ENCODE measurements around the gene ACOT6.
A peak's percentile ranks its signal among the peaks of the same experiment; 100 is the strongest.
"Not testable (repeated sequence)": the region's sequence is repeated elsewhere in the genome, so short reads cannot be mapped to it uniquely, and the experiment has no call there.

Gene ACOT6

DNA sequence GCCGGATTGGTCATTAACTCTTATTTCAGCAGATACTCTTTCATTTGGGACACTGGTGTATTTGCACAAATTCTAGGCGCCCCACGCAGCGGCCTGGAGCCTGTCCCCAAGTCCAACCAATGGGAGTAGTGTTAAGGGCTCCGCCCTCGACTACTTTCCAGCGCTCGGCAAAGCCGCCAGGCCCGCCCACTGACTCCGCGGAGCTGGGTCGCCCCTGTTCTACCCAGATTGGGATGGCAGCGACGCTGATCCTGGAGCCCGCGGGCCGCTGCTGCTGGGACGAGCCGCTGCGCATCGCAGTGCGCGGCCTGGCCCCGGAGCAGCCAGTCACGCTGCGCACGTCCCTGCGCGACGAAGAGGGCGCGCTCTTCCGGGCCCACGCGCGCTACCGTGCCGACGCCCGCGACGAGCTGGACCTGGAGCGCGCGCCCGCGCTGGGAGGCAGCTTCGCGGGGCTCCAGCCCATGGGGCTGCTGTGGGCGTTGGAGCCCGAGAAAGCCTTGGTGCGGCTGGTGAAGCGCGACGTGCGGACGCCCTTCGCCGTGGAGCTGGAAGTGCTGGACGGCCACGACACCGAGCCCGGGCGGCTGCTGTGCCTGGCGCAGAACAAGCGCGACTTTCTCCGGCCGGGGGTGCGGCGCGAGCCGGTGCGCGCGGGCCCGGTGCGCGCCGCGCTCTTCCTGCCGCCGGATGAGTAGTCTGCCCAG, at the start of gene ACOT6:
TSS of gene ACOT6 (plus strand) at position 179 of the 707 bp plus-strand sequence. CDS start at position 234, 55 bp downstream.
- ChIA-PET CTCF (interaction anchor here (0.6 to 2.1 kb wide), 8 partner anchors 8 to 104 kb away, joined by 3 to 8 read pairs (median 3); no protein-coding TSS in a partner anchor), POLR2A (interaction anchor here (1.3 kb wide), 1 partner anchor 14 kb away, joined by 4 read pairs; no protein-coding TSS in a partner anchor)
- peak; percentile 79 for DNase-seq (ENCODE audit: extremely low spot score)
- TF ChIP-seq CTCF (IDR thresholded peaks at IDR 0.05; ENCODE audit: control extremely low read depth, extremely low read depth, low read depth, missing control alignments) = no peak

DNA sequence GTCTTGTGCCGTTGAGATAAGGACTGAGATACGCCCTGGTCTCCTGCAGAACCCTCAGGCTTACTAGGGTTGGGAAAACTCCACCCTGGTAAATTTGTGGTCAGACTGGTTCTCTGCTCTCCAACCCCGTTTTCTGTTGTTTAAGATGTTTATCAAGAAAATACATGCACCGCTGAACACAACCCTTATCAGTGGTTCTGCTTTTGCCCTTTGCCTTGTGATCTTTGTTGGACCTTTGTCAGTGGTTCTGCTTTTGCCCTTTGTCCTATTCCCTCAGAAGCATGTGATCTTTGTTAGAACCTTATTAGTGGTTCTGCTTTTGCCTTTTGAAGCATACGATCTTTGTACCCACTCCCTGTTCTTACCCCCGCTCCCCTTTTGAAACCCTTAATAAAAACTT, 49.6 kb upstream of the ACOT6 start:
- DNase-seq (ENCODE audit: extremely low spot score); POLR2A ChIA-PET; CTCF ChIA-PET: not testable (repeated sequence)

- ChIA-PET POLR2A (interaction anchor here (0.6 kb wide), 1 partner anchor 60 kb away, joined by 7 read pairs; no protein-coding TSS in a partner anchor), CTCF (interaction anchor here (1.1 to 1.6 kb wide), 3 partner anchors 40 to 45 kb away, joined by 3 to 4 read pairs (median 3); no protein-coding TSS in a partner anchor)
- DNase-seq (ENCODE audit: extremely low spot score) = not testable (repeated sequence)
These were observed 45.9 kb upstream of the ACOT6 start for GRCh38 chr14:73566431-73566830.

- ChIA-PET CTCF (interaction anchor here (0.8 to 4.6 kb wide), 10 partner anchors 20 to 66 kb away, joined by 3 to 38 read pairs (median 4); no protein-coding TSS in a partner anchor), POLR2A (interaction anchor here (0.6 kb wide), 1 partner anchor 60 kb away, joined by 7 read pairs; no protein-coding TSS in a partner anchor)
- not testable (repeated sequence) for DNase-seq (ENCODE audit: extremely low spot score)
These were observed 45.4 kb upstream of the ACOT6 start for GRCh38 chr14:73566935-73567334.

GRCh38 chr14:73567358-73567757, 45.0 kb upstream of the ACOT6 start:
- TF ChIP-seq CTCF (IDR thresholded peaks at IDR 0.05; ENCODE audit: control extremely low read depth, extremely low read depth, low read depth, missing control alignments) = no peak
- DNase-seq (ENCODE audit: extremely low spot score) = no peak
- ChIA-PET POLR2A (no interaction called here), CTCF (interaction anchor here (0.8 to 4.6 kb wide), 10 partner anchors 9 to 66 kb away, joined by 3 to 38 read pairs (median 4); no protein-coding TSS in a partner anchor)

DNA sequence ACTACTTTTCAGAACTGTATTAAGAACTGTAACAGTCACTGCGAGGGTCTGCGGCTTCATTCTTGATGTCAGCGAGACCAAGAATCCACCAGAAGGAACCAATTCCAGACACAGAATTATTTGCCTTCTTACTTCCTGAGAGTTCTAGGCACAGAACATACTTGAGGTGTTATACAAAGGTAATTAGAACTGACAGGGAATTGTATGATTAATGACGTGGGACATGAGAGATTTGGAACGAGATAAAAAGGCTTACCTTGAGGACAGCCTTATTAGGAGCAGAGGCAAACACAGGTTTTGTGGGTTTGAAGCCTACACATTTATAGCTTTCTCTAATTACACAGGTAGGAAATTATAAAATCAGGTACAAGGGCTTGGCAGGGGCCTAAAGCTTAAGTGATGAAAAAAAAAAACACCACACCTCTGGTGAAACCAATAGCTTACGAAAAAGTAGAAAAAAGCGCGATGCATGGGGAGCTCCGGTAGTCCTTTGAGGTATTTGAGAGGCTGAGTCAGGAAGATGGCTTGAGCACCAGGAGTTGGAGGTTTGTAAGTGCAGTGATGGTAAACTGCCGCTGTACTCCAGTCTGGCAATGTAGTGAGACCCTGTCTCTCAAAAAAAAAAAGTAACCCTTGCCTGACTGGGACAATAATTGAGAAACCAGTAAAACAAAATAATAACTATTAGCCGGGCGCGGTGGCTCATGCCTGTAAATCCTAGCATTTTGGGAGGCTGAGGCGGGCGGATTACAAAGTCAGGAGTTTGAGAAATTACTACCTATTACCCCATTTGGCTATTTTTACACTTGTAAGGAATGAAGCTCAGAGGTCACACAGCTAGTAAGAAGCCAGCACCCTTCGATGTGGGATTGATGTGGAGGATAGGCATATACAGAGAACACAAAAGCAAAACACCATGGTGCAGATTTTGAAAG, 44.1 kb upstream of the ACOT6 start:
- no peak for DNase-seq (ENCODE audit: extremely low spot score)
- TF ChIP-seq CTCF (IDR thresholded peaks at IDR 0.05; ENCODE audit: control extremely low read depth, extremely low read depth, low read depth, missing control alignments) = no peak
- ChIA-PET POLR2A (interaction anchor here (0.7 kb wide), 2 partner anchors 127 to 181 kb away, joined by 3 to 4 read pairs; no protein-coding TSS in a partner anchor), CTCF (interaction anchor here (0.7 to 4.6 kb wide), 19 partner anchors 8 to 273 kb away, joined by 3 to 38 read pairs (median 4); partner anchors contain the start of genes ACOT6 and HEATR4)

DNA sequence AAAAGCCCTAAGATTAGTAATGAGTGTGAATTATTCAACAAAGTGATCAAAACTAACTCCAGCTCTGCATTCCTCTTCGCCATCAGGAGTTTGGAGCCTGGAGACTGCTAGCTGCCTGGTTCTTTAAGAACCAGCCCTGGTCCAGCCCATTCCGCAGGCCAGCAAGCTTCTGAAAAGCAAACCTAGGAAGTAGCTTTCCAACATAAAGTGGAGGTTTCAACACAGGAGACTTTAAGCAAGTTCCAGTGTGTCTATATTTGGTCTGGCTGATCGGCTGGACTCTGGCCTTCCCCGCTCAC, 43.5 kb upstream of the ACOT6 start:
- not testable (repeated sequence) for DNase-seq (ENCODE audit: extremely low spot score)
- ChIA-PET CTCF (interaction anchor here (0.7 to 4.6 kb wide), 15 partner anchors 9 to 400 kb away, joined by 3 to 38 read pairs (median 4); partner anchors contain the start of genes ACOT6 and HEATR4), POLR2A (interaction anchor here (0.7 kb wide), 2 partner anchors 128 to 181 kb away, joined by 3 to 4 read pairs; no protein-coding TSS in a partner anchor)

DNA sequence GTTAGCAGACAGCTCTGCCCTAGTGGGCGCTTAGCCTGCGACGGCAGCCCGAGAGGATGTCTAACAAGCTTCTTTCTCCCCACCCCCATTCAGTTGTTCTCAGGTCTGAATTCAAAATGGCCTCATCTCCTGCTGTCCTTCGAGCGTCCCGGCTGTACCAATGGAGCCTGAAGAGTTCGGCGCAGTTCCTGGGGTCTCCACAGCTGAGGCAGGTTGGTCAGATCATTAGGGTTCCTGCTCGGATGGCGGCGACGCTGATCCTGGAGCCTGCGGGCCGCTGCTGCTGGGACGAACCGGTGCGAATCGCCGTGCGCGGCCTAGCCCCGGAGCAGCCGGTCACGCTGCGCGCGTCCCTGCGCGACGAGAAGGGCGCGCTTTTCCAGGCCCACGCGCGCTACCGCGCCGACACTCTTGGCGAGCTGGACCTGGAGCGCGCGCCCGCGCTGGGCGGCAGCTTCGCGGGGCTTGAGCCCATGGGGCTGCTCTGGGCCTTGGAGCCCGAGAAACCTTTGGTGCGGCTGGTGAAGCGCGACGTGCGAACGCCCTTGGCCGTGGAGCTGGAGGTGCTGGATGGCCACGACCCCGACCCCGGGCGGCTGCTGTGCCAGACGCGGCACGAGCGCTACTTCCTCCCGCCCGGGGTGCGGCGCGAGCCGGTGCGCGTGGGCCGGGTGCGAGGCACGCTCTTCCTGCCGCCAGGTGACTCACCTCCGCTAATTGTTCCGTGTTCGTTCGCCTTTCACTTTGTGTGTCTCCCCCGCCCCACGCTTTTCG, 42.9 kb upstream of the ACOT6 start, which contains the start of gene ACOT2:
TSS of gene ACOT2 (plus strand) at position 29 of the 774 bp plus-strand sequence. CDS start at position 57, 28 bp downstream.
- CTCF ChIA-PET = interaction anchor here (0.7 to 4.6 kb wide), 16 partner anchors 10 to 401 kb away, joined by 3 to 38 read pairs (median 4); partner anchors contain the start of genes ACOT6 and HEATR4
- POLR2A ChIA-PET = interaction anchor here (0.5 to 0.7 kb wide), 2 partner anchors 10 to 128 kb away, joined by 3 to 10 read pairs; no protein-coding TSS in a partner anchor
- peak; percentile 81 for DNase-seq (ENCODE audit: extremely low spot score)
